RWPE2 (cell line): Measurements from ENCODE around the gene CENPK.

Experiments
- ATAC-seq: fragments of 200-7000 bp; cut with Tn5 transposase; 3 replicates; pipeline ENCODE4 v1.9.1; 2021; ENCODE audit warnings: low read depth
- DNase-seq: peaks from one replicate; pipeline ENCODE4 v3.0.0-alpha.2; 2020; ENCODE audit warnings: low spot score
- H3K27ac ChIP-seq: fragments of 450-650 bp; 2 replicates; pipeline ENCODE4 v1.5.1; 2017; ENCODE audit warnings: mild to moderate bottlenecking; ENCODE audit not compliant: poor library complexity, severe bottlenecking
- H3K27me3 ChIP-seq: fragments of 250-450 bp; sonication (Bioruptor Pico); 2 replicates; pipeline ENCODE4 v1.5.1; 2021; ENCODE audit warnings: mild to moderate bottlenecking, moderate library complexity; ENCODE audit not compliant: insufficient read depth, poor library complexity, severe bottlenecking
- H3K36me3 ChIP-seq: fragments of 250-450 bp; sonication (Bioruptor Pico); 2 replicates; pipeline ENCODE4 v1.5.1; 2020; ENCODE audit warnings: low read depth, mild to moderate bottlenecking, moderate library complexity
- H3K4me1 ChIP-seq: fragments of 250-450 bp; sonication (Bioruptor Pico); 2 replicates; pipeline ENCODE4 v1.5.1; 2021; ENCODE audit warnings: mild to moderate bottlenecking, moderate library complexity; ENCODE audit not compliant: insufficient read depth, poor library complexity, severe bottlenecking
- H3K4me3 ChIP-seq: fragments of 250-450 bp; sonication (Bioruptor Pico); 2 replicates; pipeline ENCODE4 v1.5.1; 2021; ENCODE audit warnings: mild to moderate bottlenecking, moderate library complexity; ENCODE audit not compliant: severe bottlenecking
- H3K9me3 ChIP-seq: fragments of 250-450 bp; sonication (Bioruptor Pico); 2 replicates; pipeline ENCODE4 v1.5.1; 2021; ENCODE audit warnings: mild to moderate bottlenecking, moderate library complexity; ENCODE audit not compliant: severe bottlenecking
- TF ChIP-seq, protein P1 (sequence below): fragments of 450-650 bp; IDR thresholded peaks from one replicate; pipeline ENCODE4 v1.5.1; 2017; ENCODE audit warnings: mild to moderate bottlenecking, moderate library complexity; ENCODE audit not compliant: poor library complexity, severe bottlenecking

The CENPK gene

DNA sequence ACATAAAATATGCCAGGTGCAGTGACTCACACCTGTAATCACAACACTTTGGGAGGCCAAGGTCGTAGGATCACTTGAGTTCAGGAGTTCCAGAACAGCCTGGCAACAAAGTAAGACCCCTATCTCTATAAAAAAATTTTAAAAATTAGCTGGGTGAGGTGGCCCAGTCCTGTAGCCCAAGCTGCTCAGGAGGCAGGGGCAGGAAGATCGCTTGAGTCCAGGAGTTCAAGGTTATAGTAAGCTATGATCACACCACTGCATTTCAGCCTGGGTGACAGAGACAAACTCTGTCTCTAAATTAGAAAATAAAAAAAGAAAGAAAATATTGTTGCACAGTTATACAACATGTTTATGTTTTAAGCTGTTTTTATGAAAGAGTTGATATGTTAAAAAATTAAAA is 6.8 kb downstream of the CENPK start:
- ATAC-seq, result no peak
- H3K27me3 ChIP-seq, result no peaks in the 10 kb centered on the region
- H3K4me1 ChIP-seq, result peaks cover 10% of the 10 kb centered on the region
- peaks cover 87% of the 10 kb centered on the region for H3K36me3 ChIP-seq
- H3K9me3 ChIP-seq, result no peaks in the 10 kb centered on the region
- no peak overlapping the region for H3K4me3 ChIP-seq
- no peak overlapping the region for H3K27ac ChIP-seq
- DNase-seq, result no peak
- TF ChIP-seq, protein P1, sequence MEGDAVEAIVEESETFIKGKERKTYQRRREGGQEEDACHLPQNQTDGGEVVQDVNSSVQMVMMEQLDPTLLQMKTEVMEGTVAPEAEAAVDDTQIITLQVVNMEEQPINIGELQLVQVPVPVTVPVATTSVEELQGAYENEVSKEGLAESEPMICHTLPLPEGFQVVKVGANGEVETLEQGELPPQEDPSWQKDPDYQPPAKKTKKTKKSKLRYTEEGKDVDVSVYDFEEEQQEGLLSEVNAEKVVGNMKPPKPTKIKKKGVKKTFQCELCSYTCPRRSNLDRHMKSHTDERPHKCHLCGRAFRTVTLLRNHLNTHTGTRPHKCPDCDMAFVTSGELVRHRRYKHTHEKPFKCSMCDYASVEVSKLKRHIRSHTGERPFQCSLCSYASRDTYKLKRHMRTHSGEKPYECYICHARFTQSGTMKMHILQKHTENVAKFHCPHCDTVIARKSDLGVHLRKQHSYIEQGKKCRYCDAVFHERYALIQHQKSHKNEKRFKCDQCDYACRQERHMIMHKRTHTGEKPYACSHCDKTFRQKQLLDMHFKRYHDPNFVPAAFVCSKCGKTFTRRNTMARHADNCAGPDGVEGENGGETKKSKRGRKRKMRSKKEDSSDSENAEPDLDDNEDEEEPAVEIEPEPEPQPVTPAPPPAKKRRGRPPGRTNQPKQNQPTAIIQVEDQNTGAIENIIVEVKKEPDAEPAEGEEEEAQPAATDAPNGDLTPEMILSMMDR, result no peak

DNA sequence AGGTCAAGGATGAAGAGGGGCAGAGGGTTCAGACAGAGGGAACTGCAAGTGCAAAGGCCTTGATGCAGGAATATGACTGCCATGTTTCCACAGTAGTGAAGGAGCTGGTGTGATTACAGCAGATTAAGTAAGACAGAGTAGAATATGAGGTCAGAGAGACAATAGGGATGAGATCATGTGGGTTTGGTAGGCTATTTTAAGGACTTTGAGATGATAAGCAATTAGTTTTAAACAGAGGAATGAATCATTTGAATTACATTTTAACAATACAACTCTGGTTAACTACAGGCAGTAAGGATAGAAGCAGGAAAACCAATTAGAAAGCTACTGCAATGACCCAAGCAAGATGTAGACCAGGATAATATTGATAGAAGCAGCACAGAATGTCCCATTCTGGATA is 7.7 kb downstream of the CENPK start:
- DNase-seq, result no peak
- Histone ChIP-seq H3K4me3 (no peak overlapping the region), H3K9me3 (no peaks in the 10 kb centered on the region), H3K36me3 (peaks cover 87% of the 10 kb centered on the region), H3K4me1 (peaks cover 1% of the 10 kb centered on the region), H3K27me3 (no peaks in the 10 kb centered on the region), H3K27ac (no peak overlapping the region)
- ATAC-seq, result no peak
- TF ChIP-seq, protein P1, result no peak

DNA sequence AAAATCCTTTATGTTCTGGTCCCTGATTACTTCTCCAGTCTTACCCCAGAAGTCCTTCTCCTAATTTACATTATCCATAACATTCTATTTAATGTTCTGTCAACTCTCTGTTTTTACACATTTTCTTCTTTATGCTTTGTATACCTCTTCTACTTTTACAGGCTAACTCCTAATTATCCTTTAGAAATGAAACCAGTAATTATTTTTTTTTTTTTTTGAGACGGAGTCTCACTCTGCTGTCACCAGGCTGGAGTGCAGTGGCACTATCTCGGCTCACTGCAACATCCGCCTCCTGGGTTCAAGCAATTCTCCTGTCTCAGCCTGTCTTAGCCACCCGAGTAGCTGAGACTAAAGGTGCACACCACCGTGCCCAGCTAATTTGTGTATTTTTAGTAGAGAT is 9.0 kb downstream of the CENPK start:
- Histone ChIP-seq H3K4me1 (no peaks in the 10 kb centered on the region), H3K27ac (no peak overlapping the region), H3K9me3 (no peaks in the 10 kb centered on the region), H3K4me3 (no peak overlapping the region), H3K36me3 (peaks cover 89% of the 10 kb centered on the region), H3K27me3 (no peaks in the 10 kb centered on the region)
- DNase-seq (no peak), ATAC-seq (no peak)
- TF ChIP-seq, protein P1, result no peak

DNA sequence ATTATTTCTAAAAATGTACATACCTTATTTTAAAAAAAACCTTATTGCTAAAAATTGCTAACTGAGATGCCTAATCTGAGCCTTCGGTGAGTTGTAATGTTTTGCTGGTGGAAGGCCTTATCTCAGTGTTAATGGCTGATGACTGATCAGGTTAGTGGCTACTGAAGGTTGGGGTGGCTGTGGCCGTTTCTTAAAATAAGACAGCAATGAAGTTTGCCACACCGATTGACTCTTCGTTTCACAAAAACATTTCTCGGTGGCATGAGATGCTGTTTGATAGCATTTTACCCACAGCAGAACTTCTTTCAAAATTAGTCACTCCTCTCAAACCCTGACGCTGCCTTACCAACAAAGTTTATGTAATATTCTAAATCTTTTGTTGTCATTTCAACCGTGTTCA is 14.7 kb downstream of the CENPK start:
- H3K27me3 ChIP-seq, result no peaks in the 10 kb centered on the region
- no peaks in the 10 kb centered on the region for H3K4me1 ChIP-seq
- no peaks in the 10 kb centered on the region for H3K9me3 ChIP-seq
- TF ChIP-seq, protein P1, result no peak
- ATAC-seq (no peak), DNase-seq (no peak)
- no peak overlapping the region for H3K27ac ChIP-seq
- peaks cover 85% of the 10 kb centered on the region for H3K36me3 ChIP-seq
- H3K4me3 ChIP-seq, result no peak overlapping the region

DNA sequence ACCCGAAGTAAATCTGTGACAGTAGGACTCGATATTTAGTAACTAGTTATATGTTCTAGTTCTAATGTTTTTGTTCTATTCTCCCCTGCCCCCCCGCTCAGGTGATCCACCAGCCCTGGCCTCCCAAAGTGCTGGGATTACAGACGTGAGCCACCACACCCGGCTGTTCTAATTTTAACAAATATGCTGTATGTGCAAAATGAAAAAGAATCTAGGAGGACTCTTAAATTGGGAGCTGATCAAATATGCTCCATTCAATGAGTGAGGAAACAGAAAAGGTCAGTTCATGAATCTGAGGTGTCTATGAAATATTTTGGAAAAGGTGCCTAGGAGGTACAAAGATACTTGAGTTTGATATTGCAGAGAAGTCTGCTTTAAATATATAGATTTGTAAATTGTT is 16.8 kb downstream of the CENPK start:
- Histone ChIP-seq H3K36me3 (peaks cover 93% of the 10 kb centered on the region), H3K27ac (no peak overlapping the region), H3K27me3 (no peaks in the 10 kb centered on the region), H3K4me3 (no peak overlapping the region), H3K4me1 (no peaks in the 10 kb centered on the region), H3K9me3 (no peaks in the 10 kb centered on the region)
- TF ChIP-seq, protein P1, result no peak
- DNase-seq, result no peak
- ATAC-seq, result no peak
